ENCODE results near the gene FBF1. TPM values are rescaled to one million over a fixed set of nuclear protein-coding genes. Genes with fewer than 3 reads are reported as not detected.

Gene FBF1
- total and polyA plus RNA-seq, 9 of the 15 experiments (the other 6 are each of a cell fraction or from before 2014, with no cell fraction given), result 0.46 to 14.9 (median 7.5) TPM

DNA sequence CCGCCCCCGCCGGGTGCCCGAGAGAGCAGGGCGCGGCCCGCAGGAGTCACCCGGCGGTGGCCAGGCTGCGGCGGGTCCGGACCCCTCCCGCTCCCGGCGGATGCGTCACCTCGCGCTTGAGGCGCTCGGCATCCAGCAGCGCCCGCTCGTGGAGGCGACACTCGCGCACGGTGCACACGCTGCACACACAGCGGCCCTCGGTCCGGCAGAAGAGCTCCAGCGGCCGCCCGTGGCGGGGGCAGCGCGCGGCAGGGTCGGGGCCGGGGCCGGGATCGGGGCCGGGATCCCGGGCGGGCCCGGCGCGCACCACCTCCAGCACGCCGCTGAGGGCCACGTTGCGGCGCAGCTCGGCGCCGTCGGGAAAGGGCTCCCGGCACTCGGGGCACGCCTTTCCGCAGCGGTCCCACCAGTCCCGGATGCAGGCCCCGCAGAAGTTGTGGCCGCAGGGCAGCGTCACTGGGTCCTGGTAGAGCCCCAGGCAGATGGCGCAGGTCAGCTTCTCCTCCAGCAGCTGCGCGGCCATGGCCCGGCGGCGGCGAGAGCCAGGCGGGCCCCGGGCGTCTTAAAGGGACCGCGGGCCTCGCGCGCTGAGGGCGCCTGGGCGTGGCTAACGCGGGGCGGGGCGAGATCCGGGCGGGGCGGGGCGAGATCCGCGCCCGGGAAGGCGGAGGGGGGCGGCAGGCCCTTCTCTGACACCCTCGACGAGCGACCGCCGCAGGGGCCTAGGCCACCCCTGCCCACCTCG lies 44.3 kb downstream of the FBF1 start, which contains the start of gene TRIM65 (continued):
- TF ChIP-seq, protein P1, sequence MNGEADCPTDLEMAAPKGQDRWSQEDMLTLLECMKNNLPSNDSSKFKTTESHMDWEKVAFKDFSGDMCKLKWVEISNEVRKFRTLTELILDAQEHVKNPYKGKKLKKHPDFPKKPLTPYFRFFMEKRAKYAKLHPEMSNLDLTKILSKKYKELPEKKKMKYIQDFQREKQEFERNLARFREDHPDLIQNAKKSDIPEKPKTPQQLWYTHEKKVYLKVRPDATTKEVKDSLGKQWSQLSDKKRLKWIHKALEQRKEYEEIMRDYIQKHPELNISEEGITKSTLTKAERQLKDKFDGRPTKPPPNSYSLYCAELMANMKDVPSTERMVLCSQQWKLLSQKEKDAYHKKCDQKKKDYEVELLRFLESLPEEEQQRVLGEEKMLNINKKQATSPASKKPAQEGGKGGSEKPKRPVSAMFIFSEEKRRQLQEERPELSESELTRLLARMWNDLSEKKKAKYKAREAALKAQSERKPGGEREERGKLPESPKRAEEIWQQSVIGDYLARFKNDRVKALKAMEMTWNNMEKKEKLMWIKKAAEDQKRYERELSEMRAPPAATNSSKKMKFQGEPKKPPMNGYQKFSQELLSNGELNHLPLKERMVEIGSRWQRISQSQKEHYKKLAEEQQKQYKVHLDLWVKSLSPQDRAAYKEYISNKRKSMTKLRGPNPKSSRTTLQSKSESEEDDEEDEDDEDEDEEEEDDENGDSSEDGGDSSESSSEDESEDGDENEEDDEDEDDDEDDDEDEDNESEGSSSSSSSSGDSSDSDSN (IDR thresholded peaks at IDR 0.05; ENCODE audit: borderline replicate concordance in 1 of 2, low read depth in 2 of 2, low read length in 2 of 2), result peak; percentile 53 to 69; a peak in 1 of 4 replicates
- TF ChIP-seq ZBTB1 (CRISPR knock-in tag; IDR thresholded peaks at IDR 0.05; ENCODE audit: borderline replicate concordance, low read depth) (peak; percentile 65), HDAC6 (IDR thresholded peaks at IDR 0.05; ENCODE audit: low read depth, low read length) (no peak), PRMT5 (CRISPR knock-in tag; IDR thresholded peaks at IDR 0.05) (no peak), TEAD1 (CRISPR knock-in tag; IDR thresholded peaks at IDR 0.05) (peak in 1 of 2 experiments; percentile 86; a peak in 1 of 4 replicates), ZBTB7A (IDR thresholded peaks at IDR 0.05; ENCODE audit: borderline replicate concordance, control insufficient read depth, low read depth, low read length) (peak; percentile 80; the same call in 1 of the 2 replicates), NBN (IDR thresholded peaks at IDR 0.05; ENCODE audit: low read depth) (no peak), KAT8 (IDR thresholded peaks at IDR 0.05; ENCODE audit: low read depth) (no peak), SMAD3 (CRISPR knock-in tag; conservative IDR thresholded peaks at IDR 0.05) (no peak), STAG1 (CRISPR knock-in tag; IDR thresholded peaks at IDR 0.05; ENCODE audit: borderline replicate concordance) (no peak), ZNF696 (CRISPR knock-in tag; conservative IDR thresholded peaks at IDR 0.05) (no peak), ZNF507 (tag; conservative IDR thresholded peaks at IDR 0.05) (no peak), FOSL1 (tag; conservative IDR thresholded peaks at IDR 0.05) (peak; percentile 95), HCFC1 (IDR thresholded peaks at IDR 0.05; ENCODE audit: low read depth, low read length) (0 out of 2 replicates have a peak, but pooled peaks have one; percentile 9), RFX7 (CRISPR knock-in tag; IDR thresholded peaks at IDR 0.05) (no peak), BRF1 (IDR thresholded peaks at IDR 0.05; ENCODE audit: borderline replicate concordance, extremely low read depth, insufficient read length) (no peak), JUND (IDR thresholded peaks at IDR 0.05; ENCODE audit: borderline replicate concordance, low read depth, low read length) (peak; percentile 88), JUND (tag; IDR thresholded peaks at IDR 0.05; ENCODE audit: borderline replicate concordance, low read depth, low read length) (peak; percentile 71; the same call in 1 of the 3 replicates), ZNF830 (CRISPR knock-in tag; IDR thresholded peaks at IDR 0.05) (no peak)
- TF ChIP-seq, protein P2, sequence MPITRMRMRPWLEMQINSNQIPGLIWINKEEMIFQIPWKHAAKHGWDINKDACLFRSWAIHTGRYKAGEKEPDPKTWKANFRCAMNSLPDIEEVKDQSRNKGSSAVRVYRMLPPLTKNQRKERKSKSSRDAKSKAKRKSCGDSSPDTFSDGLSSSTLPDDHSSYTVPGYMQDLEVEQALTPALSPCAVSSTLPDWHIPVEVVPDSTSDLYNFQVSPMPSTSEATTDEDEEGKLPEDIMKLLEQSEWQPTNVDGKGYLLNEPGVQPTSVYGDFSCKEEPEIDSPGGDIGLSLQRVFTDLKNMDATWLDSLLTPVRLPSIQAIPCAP (CRISPR knock-in tag; IDR thresholded peaks at IDR 0.05; ENCODE audit: borderline replicate concordance), result no peak
- TF ChIP-seq, protein P3, sequence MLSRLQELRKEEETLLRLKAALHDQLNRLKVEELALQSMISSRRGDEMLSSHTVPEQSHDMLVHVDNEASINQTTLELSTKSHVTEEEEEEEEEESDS (CRISPR knock-in tag; IDR thresholded peaks at IDR 0.05), result no peak
- TF ChIP-seq, protein P4, sequence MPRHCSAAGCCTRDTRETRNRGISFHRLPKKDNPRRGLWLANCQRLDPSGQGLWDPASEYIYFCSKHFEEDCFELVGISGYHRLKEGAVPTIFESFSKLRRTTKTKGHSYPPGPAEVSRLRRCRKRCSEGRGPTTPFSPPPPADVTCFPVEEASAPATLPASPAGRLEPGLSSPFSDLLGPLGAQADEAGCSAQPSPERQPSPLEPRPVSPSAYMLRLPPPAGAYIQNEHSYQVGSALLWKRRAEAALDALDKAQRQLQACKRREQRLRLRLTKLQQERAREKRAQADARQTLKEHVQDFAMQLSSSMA (CRISPR knock-in tag; IDR thresholded peaks at IDR 0.05), result 0 out of 2 replicates have a peak, but pooled peaks have one; percentile 49
- TF ChIP-seq, protein P5, sequence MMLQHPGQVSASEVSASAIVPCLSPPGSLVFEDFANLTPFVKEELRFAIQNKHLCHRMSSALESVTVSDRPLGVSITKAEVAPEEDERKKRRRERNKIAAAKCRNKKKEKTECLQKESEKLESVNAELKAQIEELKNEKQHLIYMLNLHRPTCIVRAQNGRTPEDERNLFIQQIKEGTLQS (IDR thresholded peaks at IDR 0.05), result peak; percentile 79
- TF ChIP-seq, protein P5 (CRISPR knock-in tag; conservative IDR thresholded peaks at IDR 0.05), result peak; percentile 69
